Lung (tissue), 12 donors: ENCODE data around the gene TTC4. TPM values are rescaled to one million over a fixed set of nuclear protein-coding genes. Genes with fewer than 3 reads are reported as not detected.
A peak's percentile ranks its signal among the peaks of the same experiment; 100 is the strongest.

Experiments
- ATAC-seq: fragments of 200-7000 bp; cut with Tn5 transposase; one replicate; pipeline ENCODE4 v1.9.1; 2020; ENCODE audit warnings: moderate number of reproducible peaks; ENCODE audit not compliant: insufficient read depth, low FRiP score
- DNase-seq, 3 donors: peaks; one replicate each; pipeline ENCODE4 v3.0.0-alpha.2; 2013 to 2017
- H3K27ac ChIP-seq, 2 donors: one replicate each; pipeline ENCODE4 v1.5.1; 2013; ENCODE audit warnings: mild to moderate bottlenecking in 2 of 2, moderate library complexity in 2 of 2, control low read depth in 1 of 2, inconsistent platforms in 1 of 2, low read depth in 1 of 2, low read length in 1 of 2
- H3K27me3 ChIP-seq, 3 donors: one replicate each; pipeline ENCODE4 v1.5.1; 2013; ENCODE audit warnings: low read length in 2 of 3; ENCODE audit not compliant: control insufficient read depth in 3 of 3, insufficient read depth in 3 of 3
- H3K36me3 ChIP-seq, 4 donors: one replicate each; pipeline ENCODE4 v1.5.1; 2013; ENCODE audit warnings: low read length in 4 of 4, mild to moderate bottlenecking in 1 of 4, moderate library complexity in 1 of 4; ENCODE audit not compliant: control insufficient read depth in 4 of 4, insufficient read depth in 4 of 4
- H3K4me1 ChIP-seq, 5 donors: one replicate each; pipeline ENCODE4 v1.5.1; 2013; ENCODE audit warnings: low read length in 5 of 5, mild to moderate bottlenecking in 2 of 5, moderate library complexity in 1 of 5; ENCODE audit not compliant: control insufficient read depth in 5 of 5, insufficient read depth in 5 of 5
- H3K4me3 ChIP-seq: one replicate; pipeline ENCODE4 v1.5.1; 2013; ENCODE audit warnings: mild to moderate bottlenecking, control low read depth, moderate library complexity
- H3K9ac ChIP-seq, 2 donors: one replicate each; pipeline ENCODE4 v1.5.1; 2013; ENCODE audit warnings: low read length in 2 of 2, control low read depth in 1 of 2; ENCODE audit not compliant: insufficient read depth in 1 of 2
- H3K9me3 ChIP-seq, 4 donors: one replicate each; pipeline ENCODE4 v1.5.1; 2013; ENCODE audit warnings: low read length in 3 of 4, mild to moderate bottlenecking in 1 of 4, moderate library complexity in 1 of 4; ENCODE audit not compliant: control insufficient read depth in 4 of 4, insufficient read depth in 3 of 4
- WGBS, 2 donors: extraction: QIAGEN DNeasy Blood & Tissue Kit; methylation state at CpG; one replicate each; pipeline ENCODE4 v1.1.7; 2013; 5-methylcytosine and 5-hydroxymethylcytosine counted together
- polyA plus RNA-seq, 2 donors: library from polyadenylated mRNA; stranded (reverse); fragments of 200-250 nt; gene quantifications; one replicate each; pipeline ENCODE4 v1.2.1, GENCODE V29; 2013
- total RNA-seq, 2 donors: library from RNA; depleted of rRNA in 1 of 2; stranded (reverse); fragments of >200 nt in 1 of 2; gene quantifications; one replicate each; pipeline ENCODE4 v1.2.1, GENCODE V29; 2014 to 2021
- TF ChIP-seq, protein P1 (sequence below): IDR thresholded peaks from 2 replicates; pipeline ENCODE4 v1.5.1; 2012; ENCODE audit warnings: mild to moderate bottlenecking; ENCODE audit errors: control extremely low read depth, extremely low read depth
- donor health status: control.
- donor health status: control.
- donor health status: Bipolar disorder and iron deficiency.
- donor health status: healthy.
- donor health status: DM: yes; HTN: yes; CAD: no.

Gene TTC4
- total and polyA plus RNA-seq, 4 donors = 11.6 to 18.4 (median 16.7) TPM

DNA sequence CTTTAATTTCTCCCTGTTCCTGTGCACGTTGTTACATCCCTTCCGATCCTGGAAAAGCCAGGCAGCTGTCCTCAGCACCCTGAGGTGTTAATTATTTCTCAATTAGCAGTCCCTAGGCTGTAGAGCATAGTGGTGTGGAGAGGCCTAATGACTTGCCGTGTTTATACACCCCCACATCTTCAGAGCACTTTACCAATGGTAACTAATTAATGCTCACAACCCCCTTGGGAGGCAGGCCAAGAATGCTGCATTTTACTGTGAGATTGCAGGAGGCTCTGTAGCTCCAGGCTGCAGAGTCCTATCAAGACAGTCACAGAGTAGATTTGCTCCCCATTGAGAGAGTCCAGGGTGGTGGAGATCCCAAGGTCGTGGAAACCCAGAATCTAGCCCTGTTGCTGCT is 51.1 kb downstream of the TTC4 start:
- DNase-seq = peak in 1 of 3 donors; percentile 21

DNA sequence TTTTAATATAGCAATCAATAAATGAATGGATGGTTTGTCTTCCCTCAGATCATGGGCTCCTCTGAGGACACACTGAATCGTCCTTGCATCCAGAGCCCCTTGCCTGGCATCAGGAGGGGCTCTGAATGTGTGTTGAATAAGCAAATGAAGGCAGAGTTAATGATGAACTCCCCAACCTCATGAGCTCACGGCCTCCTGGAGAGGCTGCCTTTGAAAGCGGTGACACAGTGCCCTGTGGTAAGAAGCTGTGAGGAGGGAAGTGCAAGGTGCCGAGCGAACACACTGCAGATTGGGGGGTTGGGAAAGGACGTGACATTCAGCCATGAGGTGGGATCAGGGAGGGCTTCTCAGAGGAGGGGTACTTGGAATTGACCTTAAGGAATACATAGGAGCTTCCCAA is 51.9 kb downstream of the TTC4 start:
- Histone ChIP-seq H3K36me3 (no peaks in the 10 kb centered on the region), H3K27me3 (no peaks in the 10 kb centered on the region), H3K4me3 (no peak overlapping the region), H3K9me3 (no peaks in the 10 kb centered on the region), H3K27ac (no peak overlapping the region), H3K4me1 (peaks cover 0 to 14% (median 0%) of the 10 kb centered on the region in 5 donors), H3K9ac (no peak overlapping the region)
- WGBS, 2 donors = 54 to 63% methylated on average over 6 of the region's 6 CpGs
- DNase-seq (no peak), ATAC-seq (no peak)
- TF ChIP-seq, protein P1, sequence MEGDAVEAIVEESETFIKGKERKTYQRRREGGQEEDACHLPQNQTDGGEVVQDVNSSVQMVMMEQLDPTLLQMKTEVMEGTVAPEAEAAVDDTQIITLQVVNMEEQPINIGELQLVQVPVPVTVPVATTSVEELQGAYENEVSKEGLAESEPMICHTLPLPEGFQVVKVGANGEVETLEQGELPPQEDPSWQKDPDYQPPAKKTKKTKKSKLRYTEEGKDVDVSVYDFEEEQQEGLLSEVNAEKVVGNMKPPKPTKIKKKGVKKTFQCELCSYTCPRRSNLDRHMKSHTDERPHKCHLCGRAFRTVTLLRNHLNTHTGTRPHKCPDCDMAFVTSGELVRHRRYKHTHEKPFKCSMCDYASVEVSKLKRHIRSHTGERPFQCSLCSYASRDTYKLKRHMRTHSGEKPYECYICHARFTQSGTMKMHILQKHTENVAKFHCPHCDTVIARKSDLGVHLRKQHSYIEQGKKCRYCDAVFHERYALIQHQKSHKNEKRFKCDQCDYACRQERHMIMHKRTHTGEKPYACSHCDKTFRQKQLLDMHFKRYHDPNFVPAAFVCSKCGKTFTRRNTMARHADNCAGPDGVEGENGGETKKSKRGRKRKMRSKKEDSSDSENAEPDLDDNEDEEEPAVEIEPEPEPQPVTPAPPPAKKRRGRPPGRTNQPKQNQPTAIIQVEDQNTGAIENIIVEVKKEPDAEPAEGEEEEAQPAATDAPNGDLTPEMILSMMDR = no peak

More for the DNA sequence above, 51.1 kb downstream of the TTC4 start:
- Histone ChIP-seq H3K9ac (no peak overlapping the region), H3K27ac (no peak overlapping the region), H3K36me3 (no peaks in the 10 kb centered on the region), H3K4me3 (no peak overlapping the region), H3K27me3 (no peaks in the 10 kb centered on the region), H3K4me1 (peaks cover 0 to 14% (median 0%) of the 10 kb centered on the region in 5 donors), H3K9me3 (no peaks in the 10 kb centered on the region)
- 47 to 70% methylated on average over 4 of the region's 4 CpGs for WGBS, 2 donors
- TF ChIP-seq, protein P1 = no peak
- ATAC-seq = no peak

DNA sequence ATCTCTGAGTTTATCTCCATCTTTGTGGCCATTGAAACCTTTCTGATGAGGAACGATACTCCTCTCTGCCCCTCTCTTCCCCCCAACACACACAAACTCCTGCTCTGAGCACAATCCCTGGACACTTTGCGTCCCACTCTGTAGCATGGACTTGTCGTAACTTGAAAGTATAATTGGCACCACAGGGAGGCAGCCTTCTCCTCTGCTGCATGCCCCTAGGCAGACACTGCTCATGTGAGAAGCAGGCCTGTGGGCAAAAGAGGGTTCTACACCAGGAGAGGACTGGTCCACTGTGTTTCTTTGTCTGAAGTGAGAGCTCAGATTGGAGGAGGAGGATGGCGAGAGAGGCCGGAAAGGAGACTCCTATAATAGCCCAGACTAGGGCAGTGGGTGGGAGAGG is 52.4 kb downstream of the TTC4 start:
- no peaks in the 10 kb centered on the region for H3K36me3 ChIP-seq
- H3K27me3 ChIP-seq = no peaks in the 10 kb centered on the region
- TF ChIP-seq, protein P1 = no peak
- peak in 1 of 3 donors; percentile 32 for DNase-seq
- no peak for ATAC-seq
- H3K4me1 ChIP-seq = peaks cover 0 to 14% (median 0%) of the 10 kb centered on the region in 5 donors
- H3K27ac ChIP-seq = no peak overlapping the region
- no peak overlapping the region for H3K4me3 ChIP-seq
- WGBS, 2 donors = 86 to 88% methylated on average over 5 of the region's 5 CpGs
- H3K9ac ChIP-seq = no peak overlapping the region
- no peaks in the 10 kb centered on the region for H3K9me3 ChIP-seq

DNA sequence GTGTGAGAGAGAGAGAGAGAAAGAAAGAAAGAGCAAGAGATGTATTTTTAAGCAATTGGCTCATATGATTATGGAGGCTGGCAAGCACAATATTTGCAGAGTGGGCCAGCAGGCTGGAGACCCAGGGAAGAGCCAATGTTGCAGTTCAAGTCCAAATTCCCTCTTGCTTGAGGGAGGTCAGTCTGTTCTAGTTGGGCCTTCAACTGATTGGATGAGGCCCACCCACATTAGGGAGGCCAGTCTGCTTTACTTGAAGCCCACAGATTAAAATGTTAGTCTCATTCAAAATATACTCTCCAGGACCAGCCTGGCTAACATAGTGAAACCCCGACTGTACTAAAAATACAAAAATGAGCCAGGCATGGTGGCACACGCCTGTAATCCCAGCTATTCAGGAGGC is 57.3 kb downstream of the TTC4 start:
- DNase-seq (no peak), ATAC-seq (no peak)
- Histone ChIP-seq H3K36me3 (no peaks in the 10 kb centered on the region), H3K4me3 (no peak overlapping the region), H3K27me3 (no peaks in the 10 kb centered on the region), H3K27ac (no peak overlapping the region), H3K9ac (no peak overlapping the region), H3K9me3 (no peaks in the 10 kb centered on the region), H3K4me1 (peaks cover 0 to 19% (median 3%) of the 10 kb centered on the region in 5 donors)
- TF ChIP-seq, protein P1 = no peak
- 89 to 90% methylated on average over 2 of the region's 2 CpGs for WGBS, 2 donors
